ENCODE data around the gene LMBRD1.
"Not testable (repeated sequence)": the region's sequence is repeated elsewhere in the genome, so short reads cannot be mapped to it uniquely, and the experiment has no call there.

- TF ChIP-seq CTCF (conservative IDR thresholded peaks at IDR 0.05; ENCODE audit: low read length); EZH2phosphoT487 (IDR thresholded peaks at IDR 0.05; ENCODE audit: borderline replicate concordance, low read depth, low read length): not testable (repeated sequence)
Measured at GRCh38 chr6:69666779-69667178, 130.0 kb downstream of the LMBRD1 start.

Measured in OCI-LY7 (cell line).